NCI-H748 (cell line): ENCODE data around the gene MRPL36.
"Not testable (repeated sequence)": the region's sequence is repeated elsewhere in the genome, so short reads cannot be mapped to it uniquely, and the experiment has no call there.

Experiments used
- DNase-seq: peaks from one replicate; lab custom pipeline; 2025; ENCODE audit not compliant: unreplicated experiment; lab: John Stamatoyannopoulos, UW

The MRPL36 gene

GRCh38 chr5:1799602-1800471 lies at the start of gene MRPL36:
MRPL36 (minus strand) TSS chr5:1799837; CDS start chr5:1798935, 902 bp downstream.
- peak; percentile 99 for DNase-seq

- no peak for DNase-seq
These were observed 48.0 kb upstream of the MRPL36 start for GRCh38 chr5:1847611-1848010.

- DNase-seq, result no peak
These were observed 47.4 kb upstream of the MRPL36 start for GRCh38 chr5:1847056-1847455.

- no peak for DNase-seq
These were observed 46.9 kb upstream of the MRPL36 start for GRCh38 chr5:1846583-1846982.

- DNase-seq, result no peak
These were observed 46.1 kb upstream of the MRPL36 start for GRCh38 chr5:1845696-1846095.

GRCh38 chr5:1844708-1845436 lies 45.2 kb upstream of the MRPL36 start:
- DNase-seq, result no peak

- DNase-seq, result not testable (repeated sequence)
These were observed 44.1 kb upstream of the MRPL36 start for GRCh38 chr5:1843761-1844160.

- DNase-seq, result peak; percentile 92
These were observed 42.6 kb upstream of the MRPL36 start for GRCh38 chr5:1842004-1842819.

GRCh38 chr5:1840741-1841521 lies 41.3 kb upstream of the MRPL36 start:
- peak; percentile 55 for DNase-seq

GRCh38 chr5:1840071-1840547 lies 40.5 kb upstream of the MRPL36 start:
- no peak for DNase-seq

- DNase-seq, result no peak
These were observed 38.4 kb upstream of the MRPL36 start for GRCh38 chr5:1838013-1838412.

- DNase-seq, result no peak
These were observed 37.5 kb upstream of the MRPL36 start for GRCh38 chr5:1836891-1837880.

- no peak for DNase-seq
These were observed 36.7 kb upstream of the MRPL36 start for GRCh38 chr5:1836176-1836890.

- no peak for DNase-seq
These were observed 35.8 kb upstream of the MRPL36 start for GRCh38 chr5:1835431-1835830.

- DNase-seq, result peak; percentile 87
These were observed 35.2 kb upstream of the MRPL36 start for GRCh38 chr5:1834721-1835429.

- DNase-seq, result no peak
These were observed 34.5 kb upstream of the MRPL36 start for GRCh38 chr5:1834022-1834551.

GRCh38 chr5:1833264-1834021 lies 33.8 kb upstream of the MRPL36 start:
- DNase-seq, result no peak
